ENCODE data around the gene CPE. TPM values are rescaled to one million over a fixed set of nuclear protein-coding genes. Genes with fewer than 3 reads are reported as not detected.

Gene CPE
- total RNA-seq, 1 donor from 2014 or later, result 43.6 TPM

DNA sequence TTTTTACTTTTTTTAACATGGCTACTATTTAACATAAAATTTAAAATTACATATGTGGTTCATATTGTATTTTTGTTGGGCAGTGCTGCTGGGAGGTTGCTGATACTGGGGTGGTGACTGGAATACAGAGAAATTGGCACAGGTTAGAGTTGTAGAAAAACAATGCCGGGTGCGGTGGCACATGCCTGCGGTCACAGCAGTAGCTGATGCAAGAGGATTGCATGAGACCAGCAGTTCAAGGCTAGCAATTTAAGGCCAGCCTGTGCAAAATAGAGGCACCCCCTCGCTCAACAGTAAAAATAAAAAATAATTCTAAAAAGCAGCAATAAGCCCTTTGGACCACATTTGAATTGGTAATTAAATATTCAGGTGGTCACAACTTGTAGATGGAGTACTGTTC, 11.8 kb upstream of the CPE start:
- no peak overlapping the region for H2AFZ ChIP-seq (replicated peaks)
- TF ChIP-seq, protein P1, sequence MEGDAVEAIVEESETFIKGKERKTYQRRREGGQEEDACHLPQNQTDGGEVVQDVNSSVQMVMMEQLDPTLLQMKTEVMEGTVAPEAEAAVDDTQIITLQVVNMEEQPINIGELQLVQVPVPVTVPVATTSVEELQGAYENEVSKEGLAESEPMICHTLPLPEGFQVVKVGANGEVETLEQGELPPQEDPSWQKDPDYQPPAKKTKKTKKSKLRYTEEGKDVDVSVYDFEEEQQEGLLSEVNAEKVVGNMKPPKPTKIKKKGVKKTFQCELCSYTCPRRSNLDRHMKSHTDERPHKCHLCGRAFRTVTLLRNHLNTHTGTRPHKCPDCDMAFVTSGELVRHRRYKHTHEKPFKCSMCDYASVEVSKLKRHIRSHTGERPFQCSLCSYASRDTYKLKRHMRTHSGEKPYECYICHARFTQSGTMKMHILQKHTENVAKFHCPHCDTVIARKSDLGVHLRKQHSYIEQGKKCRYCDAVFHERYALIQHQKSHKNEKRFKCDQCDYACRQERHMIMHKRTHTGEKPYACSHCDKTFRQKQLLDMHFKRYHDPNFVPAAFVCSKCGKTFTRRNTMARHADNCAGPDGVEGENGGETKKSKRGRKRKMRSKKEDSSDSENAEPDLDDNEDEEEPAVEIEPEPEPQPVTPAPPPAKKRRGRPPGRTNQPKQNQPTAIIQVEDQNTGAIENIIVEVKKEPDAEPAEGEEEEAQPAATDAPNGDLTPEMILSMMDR (IDR thresholded peaks at IDR 0.05), result no peak
- TF ChIP-seq EZH2phosphoT487 (IDR thresholded peaks at IDR 0.05) (no peak), EZH2 (IDR thresholded peaks at IDR 0.05) (no peak)
- Mint-ChIP-seq H3K27ac (no peak overlapping the region), H3K4me3 (no peak overlapping the region), H3K4me1 (peaks cover 3% of the 10 kb centered on the region), H3K36me3 (no peaks in the 10 kb centered on the region), H3K9me3 (no peaks in the 10 kb centered on the region), H3K27me3 (ENCODE audit: insufficient read depth, low read depth) (peaks cover 3% of the 10 kb centered on the region)
- no peak for DNase-seq (ENCODE audit: low spot score)
- peaks cover 7% of the 10 kb centered on the region for H3K4me1 ChIP-seq
- H3K27me3 ChIP-seq, result no peaks in the 10 kb centered on the region
- no peaks in the 10 kb centered on the region for H3K79me2 ChIP-seq (ENCODE audit: low read depth)
- no peaks in the 10 kb centered on the region for H3F3A ChIP-seq (ENCODE audit: low read depth)
- no peak overlapping the region for H3K4me2 ChIP-seq
- H3K9me3 ChIP-seq (ENCODE audit: low read depth), result no peaks in the 10 kb centered on the region
- no peak overlapping the region for H3K9ac ChIP-seq
- no peak overlapping the region for H3K4me3 ChIP-seq
- H4K20me1 ChIP-seq (ENCODE audit: low read depth), result no peaks in the 10 kb centered on the region
- H3K36me3 ChIP-seq, result no peaks in the 10 kb centered on the region
- no peak overlapping the region for H3K27ac ChIP-seq

DNA sequence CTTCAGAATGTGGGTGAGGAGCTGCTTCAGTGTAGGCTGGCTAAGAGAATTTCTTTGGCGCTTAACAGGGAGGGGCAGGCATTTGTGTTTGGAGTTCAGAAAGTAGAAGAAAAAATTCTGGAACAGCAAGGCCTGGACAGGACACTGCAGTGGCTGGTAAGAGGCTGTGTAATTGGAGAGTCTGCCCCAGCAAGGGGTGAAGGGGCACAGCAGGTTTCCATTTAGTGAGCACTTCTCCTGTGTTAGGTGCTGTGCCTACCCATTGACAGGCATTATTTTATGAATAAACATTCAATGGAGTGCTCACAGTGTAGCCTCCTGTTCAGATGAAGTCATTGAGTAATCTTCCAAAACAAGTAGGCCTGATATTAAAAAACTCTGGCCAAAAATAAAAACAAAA, 10.7 kb upstream of the CPE start:
- Mint-ChIP-seq H3K36me3 (no peaks in the 10 kb centered on the region), H3K27ac (no peak overlapping the region), H3K4me1 (peaks cover 3% of the 10 kb centered on the region), H3K27me3 (ENCODE audit: insufficient read depth, low read depth) (peaks cover 3% of the 10 kb centered on the region), H3K9me3 (no peaks in the 10 kb centered on the region), H3K4me3 (no peak overlapping the region)
- TF ChIP-seq EZH2phosphoT487 (IDR thresholded peaks at IDR 0.05) (no peak), EZH2 (IDR thresholded peaks at IDR 0.05) (no peak)
- TF ChIP-seq, protein P1 (IDR thresholded peaks at IDR 0.05), result no peak
- no peaks in the 10 kb centered on the region for H3K9me3 ChIP-seq (ENCODE audit: low read depth)
- H3K4me3 ChIP-seq, result no peak overlapping the region
- H3K79me2 ChIP-seq (ENCODE audit: low read depth), result no peaks in the 10 kb centered on the region
- H3K9ac ChIP-seq, result no peak overlapping the region
- H3K27me3 ChIP-seq, result no peaks in the 10 kb centered on the region
- H3K4me2 ChIP-seq, result no peak overlapping the region
- no peak overlapping the region for H2AFZ ChIP-seq (replicated peaks)
- no peaks in the 10 kb centered on the region for H3F3A ChIP-seq (ENCODE audit: low read depth)
- peaks cover 7% of the 10 kb centered on the region for H3K4me1 ChIP-seq
- H4K20me1 ChIP-seq (ENCODE audit: low read depth), result no peaks in the 10 kb centered on the region
- H3K27ac ChIP-seq, result no peak overlapping the region
- H3K36me3 ChIP-seq, result no peaks in the 10 kb centered on the region
- DNase-seq (ENCODE audit: low spot score), result no peak

DNA sequence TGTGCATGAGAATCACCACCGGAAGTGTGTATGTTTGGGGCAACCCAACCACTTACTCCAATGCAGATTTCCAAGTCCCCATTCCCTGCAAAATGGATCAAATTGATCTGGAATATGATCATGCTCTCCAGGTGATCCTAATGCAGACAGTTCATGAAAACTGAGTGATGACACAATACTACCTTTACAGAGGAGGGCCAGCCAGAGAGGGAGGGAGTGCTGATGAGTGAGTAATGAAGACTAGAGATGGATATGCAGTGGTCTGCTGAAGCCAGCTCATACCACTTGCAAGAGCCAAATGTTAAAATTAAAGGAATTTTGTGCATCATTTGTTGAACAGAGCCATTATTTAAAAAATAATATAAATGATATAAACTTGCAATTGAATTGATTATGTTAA, 10.2 kb upstream of the CPE start:
- H3K27me3 Mint-ChIP-seq (ENCODE audit: insufficient read depth, low read depth), result peaks cover 3% of the 10 kb centered on the region
- H3K4me3 Mint-ChIP-seq, result no peak overlapping the region
- H3K4me2 ChIP-seq, result no peak overlapping the region
- no peak overlapping the region for H2AFZ ChIP-seq (replicated peaks)
- no peak for DNase-seq (ENCODE audit: low spot score)
- no peaks in the 10 kb centered on the region for H3K79me2 ChIP-seq (ENCODE audit: low read depth)
- H3K4me1 Mint-ChIP-seq, result peaks cover 3% of the 10 kb centered on the region
- H3K9me3 Mint-ChIP-seq, result no peaks in the 10 kb centered on the region
- no peaks in the 10 kb centered on the region for H3K36me3 ChIP-seq
- H3K36me3 Mint-ChIP-seq, result no peaks in the 10 kb centered on the region
- no peak overlapping the region for H3K27ac Mint-ChIP-seq
- peaks cover 7% of the 10 kb centered on the region for H3K4me1 ChIP-seq
- no peaks in the 10 kb centered on the region for H4K20me1 ChIP-seq (ENCODE audit: low read depth)
- no peaks in the 10 kb centered on the region for H3K9me3 ChIP-seq (ENCODE audit: low read depth)
- TF ChIP-seq EZH2phosphoT487 (IDR thresholded peaks at IDR 0.05) (no peak), EZH2 (IDR thresholded peaks at IDR 0.05) (no peak)
- TF ChIP-seq, protein P1 (IDR thresholded peaks at IDR 0.05), result no peak
- H3K27me3 ChIP-seq, result no peaks in the 10 kb centered on the region
- no peak overlapping the region for H3K4me3 ChIP-seq
- no peak overlapping the region for H3K9ac ChIP-seq
- no peaks in the 10 kb centered on the region for H3F3A ChIP-seq (ENCODE audit: low read depth)
- no peak overlapping the region for H3K27ac ChIP-seq
